GM19452 (cell line): ENCODE results near the gene MCOLN2.
"Not testable (repeated sequence)": the region's sequence is repeated elsewhere in the genome, so short reads cannot be mapped to it uniquely, and the experiment has no call there.

Experiments used
- ATAC-seq: cut with Tn5 transposase; IDR thresholded peaks from one replicate; pipeline ENCODE4 v1.9.1; 2021; ENCODE audit not compliant: unreplicated experiment

MCOLN2 gene

DNA sequence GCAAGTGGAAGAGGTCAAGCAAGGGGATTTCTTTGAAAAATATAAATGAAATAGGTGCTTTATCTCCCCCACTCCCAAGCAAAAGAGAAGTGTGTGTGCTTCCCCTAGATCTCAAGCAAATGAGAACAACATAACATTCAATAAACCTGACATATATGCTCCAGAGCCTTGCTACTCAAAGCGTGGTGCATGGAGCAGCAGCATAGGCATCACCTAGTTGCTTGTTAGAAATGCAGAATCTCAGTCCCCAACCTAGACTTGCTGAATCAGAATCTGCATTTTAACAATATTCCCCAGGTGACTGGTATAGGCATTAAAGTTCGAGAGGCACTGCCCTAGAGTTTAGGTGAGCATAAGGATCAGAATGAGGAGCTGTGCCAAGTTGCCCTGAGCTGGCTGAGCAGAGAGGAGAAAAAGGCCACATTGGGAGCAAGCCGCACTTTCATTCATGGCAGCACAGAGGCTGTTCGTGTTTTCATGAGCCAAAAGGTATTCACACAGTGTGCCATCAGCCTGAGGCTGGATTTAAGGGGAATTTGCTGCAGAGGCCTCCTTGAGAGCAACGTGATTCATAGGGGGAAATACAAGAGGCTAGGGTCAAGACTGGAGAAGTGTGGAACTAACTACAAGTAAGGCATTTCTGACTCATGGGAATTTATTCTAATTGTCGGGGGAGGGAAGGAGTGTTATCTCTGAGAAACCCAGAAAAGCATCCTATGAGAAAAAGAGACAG is 89.7 kb downstream of the MCOLN2 start:
- ATAC-seq, result no peak

- ATAC-seq, result not testable (repeated sequence)
These were observed 94.2 kb downstream of the MCOLN2 start for GRCh38 chr1:84902727-84903126.

DNA sequence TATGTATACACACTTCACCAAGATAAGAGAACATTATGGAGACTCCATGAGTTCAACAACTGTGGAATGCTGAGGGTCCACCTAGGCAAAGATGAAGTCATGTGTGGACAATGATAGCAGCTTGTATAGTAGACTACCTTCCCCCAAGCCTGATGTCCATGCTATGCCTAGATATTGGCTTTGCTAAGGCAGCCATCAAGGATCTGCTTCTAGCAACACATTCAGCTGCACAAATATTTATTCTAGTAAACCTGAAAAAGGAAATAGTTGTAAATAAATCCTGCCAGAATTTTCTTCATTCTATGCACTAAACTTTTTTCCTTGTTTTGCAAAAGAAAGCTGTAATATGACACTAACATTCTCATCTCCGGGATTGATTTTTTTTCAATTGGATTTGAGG is 96.9 kb downstream of the MCOLN2 start:
- no peak for ATAC-seq

- ATAC-seq, result no peak
These were observed 100.6 kb downstream of the MCOLN2 start for GRCh38 chr1:84896279-84896678.

GRCh38 chr1:84892705-84893618 is 104.0 kb downstream of the MCOLN2 start, which contains the start of gene LPAR3:
Gene LPAR3 (minus strand): TSS chr1:84893206. CDS start chr1:84866120, 27,086 bp downstream.
- no peak for ATAC-seq

DNA sequence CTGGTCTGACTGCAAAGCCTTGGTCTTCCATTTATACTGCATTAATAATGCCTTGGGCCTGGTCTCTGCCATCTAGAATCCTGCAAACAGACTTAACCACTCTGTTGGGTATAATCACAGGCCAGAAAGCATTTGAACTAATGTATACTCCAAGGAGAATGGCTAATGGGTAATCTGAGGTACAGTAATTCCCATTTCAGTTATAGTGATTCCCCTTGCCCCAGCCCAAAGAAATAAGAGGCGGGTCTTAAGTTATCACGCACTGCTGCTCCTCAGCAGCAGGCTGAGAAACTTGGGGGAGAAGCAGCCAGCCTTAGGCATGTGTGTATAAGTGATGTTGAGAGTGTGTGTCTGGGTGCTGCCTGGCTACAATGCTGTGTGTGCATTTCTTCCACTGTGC is 106.3 kb downstream of the MCOLN2 start:
- ATAC-seq, result no peak

GRCh38 chr1:84889437-84889836 is 107.5 kb downstream of the MCOLN2 start:
- no peak for ATAC-seq

GRCh38 chr1:84888753-84889152 is 108.2 kb downstream of the MCOLN2 start:
- ATAC-seq, result no peak

- no peak for ATAC-seq
These were observed 109.5 kb downstream of the MCOLN2 start for GRCh38 chr1:84887261-84887934.

- no peak for ATAC-seq
These were observed 111.4 kb downstream of the MCOLN2 start for GRCh38 chr1:84885469-84885868.

DNA sequence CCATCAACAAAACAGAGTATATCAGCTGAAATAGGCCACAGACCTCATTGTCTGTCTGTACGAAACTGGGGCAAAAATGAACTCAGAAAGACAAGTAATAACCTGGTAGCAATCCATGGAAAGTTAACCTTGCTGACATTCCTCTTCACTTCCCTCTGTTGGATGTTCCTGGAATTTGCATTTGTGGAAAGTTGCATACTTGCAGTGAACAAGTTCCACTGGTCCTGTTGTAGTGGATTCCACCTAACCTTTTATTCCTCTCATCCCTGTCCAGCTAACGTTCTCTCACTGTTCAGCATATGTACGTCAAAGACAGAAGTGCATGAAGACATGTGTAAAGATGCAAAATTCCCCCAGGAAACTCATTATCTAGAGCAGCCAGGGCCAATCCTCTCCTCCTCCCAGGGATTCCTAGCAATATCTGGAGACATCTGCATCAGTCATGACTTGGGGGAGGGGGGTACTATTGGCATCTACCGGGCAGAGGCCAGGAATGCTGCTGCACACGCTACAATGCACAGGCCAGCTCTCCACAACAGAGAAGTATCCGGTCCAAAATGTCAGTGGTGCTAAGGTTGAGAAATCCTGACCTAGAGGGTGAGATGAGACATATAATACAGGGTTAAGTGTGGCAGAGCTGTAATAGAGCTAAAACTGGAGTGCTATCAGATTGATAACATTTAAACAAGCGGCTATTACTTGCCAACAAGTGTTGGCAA is 112.1 kb downstream of the MCOLN2 start:
- no peak for ATAC-seq

DNA sequence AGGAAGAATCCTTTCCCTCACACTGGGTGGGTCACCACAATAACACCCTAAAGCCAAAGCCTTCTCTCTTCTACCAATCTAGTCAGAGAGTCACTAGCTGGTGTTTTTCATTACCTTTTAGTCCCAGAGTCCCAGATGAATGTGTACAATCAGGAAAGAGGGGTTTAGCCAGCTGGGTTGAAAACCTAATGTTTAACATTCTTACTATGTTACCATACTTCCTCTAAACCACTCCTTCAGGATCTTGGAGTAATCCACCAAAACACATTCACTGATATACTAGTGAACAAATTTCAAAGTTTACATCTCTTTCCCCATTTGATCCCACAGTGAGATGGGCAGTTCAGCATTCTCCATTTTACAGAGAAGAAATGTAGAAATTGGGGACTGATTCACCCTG is 113.6 kb downstream of the MCOLN2 start:
- no peak for ATAC-seq

DNA sequence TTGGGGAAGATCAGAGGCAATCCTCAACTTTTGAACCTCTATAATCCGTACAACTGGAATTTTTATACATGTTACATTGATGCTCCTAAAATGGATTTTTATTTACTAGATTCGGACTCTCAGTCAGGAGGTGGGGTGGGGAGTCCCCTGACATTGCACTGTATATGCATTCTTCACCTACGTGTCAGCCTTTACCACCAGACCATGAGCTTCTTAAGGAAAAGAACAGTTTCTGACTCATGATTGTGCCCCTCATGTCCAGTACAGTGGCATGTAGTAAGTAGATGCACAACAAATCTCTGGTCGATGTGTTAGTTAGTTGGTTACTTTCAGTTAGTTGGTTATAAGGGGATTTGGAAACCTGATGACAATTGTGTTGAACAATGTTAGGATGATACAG is 119.3 kb downstream of the MCOLN2 start:
- no peak for ATAC-seq

DNA sequence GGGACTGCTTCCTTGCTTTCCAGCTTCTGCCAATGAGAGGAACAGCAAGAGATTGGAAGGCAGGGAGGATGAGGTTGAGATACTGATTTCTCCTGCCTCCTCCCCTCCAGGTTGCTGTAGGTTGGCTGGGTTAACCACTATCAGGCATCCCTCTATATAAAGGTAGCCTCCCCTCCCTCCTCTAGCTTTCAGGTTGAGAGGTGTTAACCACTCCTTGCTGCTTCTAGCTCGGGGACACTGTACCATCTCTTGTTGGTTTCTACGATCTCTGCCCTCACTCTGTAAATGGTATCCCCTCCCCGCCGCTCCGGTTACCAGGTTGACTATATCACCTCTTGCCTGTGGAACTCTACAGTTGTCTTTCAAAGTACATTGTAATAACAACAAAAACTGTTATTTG is 120.6 kb downstream of the MCOLN2 start:
- no peak for ATAC-seq
